Gastrocnemius medialis (tissue), 4 donors: Measurements from ENCODE around the gene FBXO46.

Experiments used
- CTCF ChIP-seq, 5 experiments: fragments of 450-650 bp in 3 of 5; fragments of 200-600 bp in 2 of 5; sonication (generic) in 2 of 5; IDR thresholded peaks in 4 of 5; conservative IDR thresholded peaks in 1 of 5; 1 replicate in 4 of 5; 2 replicates in 1 of 5; pipeline ENCODE4 v1.5.1; 2016 to 2019; ENCODE audit warnings: antibody characterized with exemption in 5 of 5, mild to moderate bottlenecking in 3 of 5, moderate library complexity in 3 of 5
- POLR2A ChIP-seq, 2 donors: fragments of 450-650 bp; IDR thresholded peaks; one replicate each; pipeline ENCODE4 v1.6.1; 2017; ENCODE audit warnings: antibody characterized with exemption in 2 of 2, mild to moderate bottlenecking in 2 of 2, moderate library complexity in 2 of 2

DNA sequence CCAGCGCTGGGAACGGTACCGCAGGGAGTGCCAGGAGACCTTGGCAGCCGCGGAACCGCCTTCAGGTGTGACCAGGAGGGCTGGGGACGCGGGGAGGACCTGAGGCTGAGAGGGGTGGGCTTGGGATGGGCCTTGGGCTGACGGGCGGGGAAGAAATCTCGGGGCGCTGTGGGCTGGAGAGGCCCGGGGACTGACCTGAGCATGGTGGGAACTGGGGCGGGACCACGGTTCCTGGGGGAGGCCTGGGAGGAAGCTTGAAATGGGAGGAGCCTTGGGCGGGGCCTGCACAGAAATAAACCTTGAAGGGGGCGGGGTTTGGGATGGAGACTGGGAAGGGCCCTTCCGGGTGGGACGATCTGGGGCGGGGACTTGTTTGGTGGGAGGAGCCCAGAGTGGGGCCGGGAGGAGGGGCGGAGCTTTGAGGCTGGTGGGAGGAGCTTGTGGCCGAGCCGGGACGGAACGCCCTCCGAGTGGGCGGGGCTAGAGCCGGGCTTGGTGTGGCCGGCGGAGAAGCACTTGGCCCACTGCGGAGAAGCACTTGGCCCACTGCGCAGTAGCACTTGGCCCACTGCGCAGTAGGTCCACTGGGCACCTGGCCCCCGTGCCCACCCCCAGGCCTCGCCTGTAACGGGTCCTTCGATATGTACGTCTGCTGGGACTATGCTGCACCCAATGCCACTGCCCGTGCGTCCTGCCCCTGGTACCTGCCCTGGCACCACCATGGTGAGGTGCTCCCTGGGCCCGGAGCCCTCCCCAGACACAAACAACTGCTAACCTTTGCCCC is 59.8 kb downstream of the FBXO46 start:
- TF ChIP-seq POLR2A (IDR thresholded peaks at IDR 0.05) (no peak), CTCF (IDR thresholded peaks at IDR 0.05 in 4 of 5, conservative IDR thresholded peaks at IDR 0.05 in 1 of 5) (no peak)
